PC-9 (cell line): ENCODE measurements around the gene MAP3K13.

Source experiments
- EZH2 ChIP-seq: fragments of 200-600 bp; sonication (generic); IDR thresholded peaks from 2 replicates; pipeline ENCODE4 v1.8.0; 2017; ENCODE audit warnings: antibody characterized with exemption, low read depth
- TF ChIP-seq, protein P1 (sequence below): fragments of 200-600 bp; sonication (generic); conservative IDR thresholded peaks from 2 replicates; pipeline ENCODE4 v1.6.1; 2017; ENCODE audit warnings: mixed run types, antibody characterized with exemption, mild to moderate bottlenecking, moderate library complexity

GRCh38 chr3:185371306-185372074, 8.6 kb downstream of the MAP3K13 start:
- TF ChIP-seq, protein P1, sequence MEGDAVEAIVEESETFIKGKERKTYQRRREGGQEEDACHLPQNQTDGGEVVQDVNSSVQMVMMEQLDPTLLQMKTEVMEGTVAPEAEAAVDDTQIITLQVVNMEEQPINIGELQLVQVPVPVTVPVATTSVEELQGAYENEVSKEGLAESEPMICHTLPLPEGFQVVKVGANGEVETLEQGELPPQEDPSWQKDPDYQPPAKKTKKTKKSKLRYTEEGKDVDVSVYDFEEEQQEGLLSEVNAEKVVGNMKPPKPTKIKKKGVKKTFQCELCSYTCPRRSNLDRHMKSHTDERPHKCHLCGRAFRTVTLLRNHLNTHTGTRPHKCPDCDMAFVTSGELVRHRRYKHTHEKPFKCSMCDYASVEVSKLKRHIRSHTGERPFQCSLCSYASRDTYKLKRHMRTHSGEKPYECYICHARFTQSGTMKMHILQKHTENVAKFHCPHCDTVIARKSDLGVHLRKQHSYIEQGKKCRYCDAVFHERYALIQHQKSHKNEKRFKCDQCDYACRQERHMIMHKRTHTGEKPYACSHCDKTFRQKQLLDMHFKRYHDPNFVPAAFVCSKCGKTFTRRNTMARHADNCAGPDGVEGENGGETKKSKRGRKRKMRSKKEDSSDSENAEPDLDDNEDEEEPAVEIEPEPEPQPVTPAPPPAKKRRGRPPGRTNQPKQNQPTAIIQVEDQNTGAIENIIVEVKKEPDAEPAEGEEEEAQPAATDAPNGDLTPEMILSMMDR: no peak
- no peak for TF ChIP-seq EZH2
